SU-DHL-6 (cell line): Measurements from ENCODE around the gene CCT5.
"Not testable (repeated sequence)": the region's sequence is repeated elsewhere in the genome, so short reads cannot be mapped to it uniquely, and the experiment has no call there.

Experiments
- H2AFZ ChIP-seq: fragments of 200-600 bp; sonication (generic); 2 replicates; pipeline ENCODE4 v1.6.1; 2014; ENCODE audit warnings: low read depth, mild to moderate bottlenecking, moderate library complexity, mixed read lengths, antibody characterized with exemption, low read length; ENCODE audit not compliant: severe bottlenecking
- H3F3A ChIP-seq: fragments of 200-600 bp; shearing (Covaris generic); 2 replicates; pipeline ENCODE4 v1.6.0; 2016; ENCODE audit warnings: antibody characterized with exemption, mild to moderate bottlenecking; ENCODE audit not compliant: insufficient read depth
- H3K27ac ChIP-seq: fragments of 200-600 bp; sonication (generic); 2 replicates; pipeline ENCODE4 v1.5.1; 2016; ENCODE audit warnings: low read depth, mild to moderate bottlenecking, low read length, moderate library complexity, mixed read lengths
- H3K27me3 ChIP-seq: fragments of 200-600 bp; sonication (generic), shearing (Covaris generic); 2 replicates; pipeline ENCODE4 v1.6.0; 2014; ENCODE audit warnings: mild to moderate bottlenecking, low read length
- H3K36me3 ChIP-seq: fragments of 200-600 bp; sonication (generic); 2 replicates; pipeline ENCODE4 v1.6.1; 2014; ENCODE audit warnings: mild to moderate bottlenecking, low read length, mixed read lengths
- H3K4me2 ChIP-seq: fragments of 300-600, 200-600 bp; shearing (Covaris generic), sonication (generic); 2 replicates; pipeline ENCODE4 v1.6.0; 2014; ENCODE audit warnings: low read length, low read depth, mild to moderate bottlenecking; ENCODE audit not compliant: poor library complexity, severe bottlenecking
- H3K4me3 ChIP-seq: fragments of 200-600 bp; sonication (generic); 2 replicates; pipeline ENCODE4 v1.5.1; 2014; ENCODE audit warnings: antibody characterized with exemption, low read length, mild to moderate bottlenecking, mixed read lengths; ENCODE audit not compliant: insufficient read depth, poor library complexity, severe bottlenecking
- H3K79me2 ChIP-seq: fragments of 200-600 bp; sonication (generic); 2 replicates; pipeline ENCODE4 v1.6.1; 2014; ENCODE audit warnings: mild to moderate bottlenecking, low read length, moderate library complexity; ENCODE audit not compliant: insufficient read depth
- H3K9ac ChIP-seq: fragments of 200-600 bp; sonication (generic); 2 replicates; pipeline ENCODE4 v1.7.0; 2014; ENCODE audit warnings: mild to moderate bottlenecking, low read length
- H3K9me2 ChIP-seq: fragments of 200-600 bp; sonication (generic); replicated peaks from 2 replicates; pipeline ENCODE4 v1.6.1; 2014; ENCODE audit warnings: low read length; ENCODE audit not compliant: insufficient read depth
- H3K9me3 ChIP-seq: fragments of 200-600 bp; sonication (generic); 2 replicates; pipeline ENCODE4 v1.6.1; 2014; ENCODE audit warnings: low read length, mixed read lengths; ENCODE audit not compliant: insufficient read depth
- H4K20me1 ChIP-seq: fragments of 200-600 bp; sonication (generic); 2 replicates; pipeline ENCODE4 v1.6.1; 2014; ENCODE audit warnings: low read depth, mild to moderate bottlenecking, antibody characterized with exemption, low read length, moderate library complexity, mixed read lengths
- CTCF ChIP-seq: fragments of 200-600 bp; sonication (generic); IDR thresholded peaks from one replicate; pipeline ENCODE4 v1.5.1; 2017; ENCODE audit warnings: antibody characterized with exemption, mild to moderate bottlenecking, low read length, moderate library complexity; ENCODE audit not compliant: insufficient read depth, poor library complexity, severe bottlenecking
- EZH2phosphoT487 ChIP-seq: fragments of 200-600 bp; sonication (generic), shearing (Covaris generic); conservative IDR thresholded peaks from 2 replicates; pipeline ENCODE4 v1.6.1; 2018; ENCODE audit warnings: mild to moderate bottlenecking, antibody characterized with exemption, low read length, moderate library complexity, mixed read lengths

Gene CCT5

GRCh38 chr5:10308844-10309243 is 58.8 kb downstream of the CCT5 start:
- H3K4me2 ChIP-seq = no peak overlapping the region
- H3K36me3 ChIP-seq = no peaks in the 10 kb centered on the region
- no peaks in the 10 kb centered on the region for H3K9me3 ChIP-seq
- TF ChIP-seq EZH2phosphoT487 (no peak), CTCF (no peak)
- no peaks in the 10 kb centered on the region for H3K79me2 ChIP-seq
- no peaks in the 10 kb centered on the region for H3K9me2 ChIP-seq
- no peaks in the 10 kb centered on the region for H4K20me1 ChIP-seq
- no peak overlapping the region for H3K27ac ChIP-seq
- no peaks in the 10 kb centered on the region for H3F3A ChIP-seq
- no peak overlapping the region for H2AFZ ChIP-seq
- H3K9ac ChIP-seq = no peak overlapping the region
- no peaks in the 10 kb centered on the region for H3K27me3 ChIP-seq
- H3K4me3 ChIP-seq = no peak overlapping the region

DNA sequence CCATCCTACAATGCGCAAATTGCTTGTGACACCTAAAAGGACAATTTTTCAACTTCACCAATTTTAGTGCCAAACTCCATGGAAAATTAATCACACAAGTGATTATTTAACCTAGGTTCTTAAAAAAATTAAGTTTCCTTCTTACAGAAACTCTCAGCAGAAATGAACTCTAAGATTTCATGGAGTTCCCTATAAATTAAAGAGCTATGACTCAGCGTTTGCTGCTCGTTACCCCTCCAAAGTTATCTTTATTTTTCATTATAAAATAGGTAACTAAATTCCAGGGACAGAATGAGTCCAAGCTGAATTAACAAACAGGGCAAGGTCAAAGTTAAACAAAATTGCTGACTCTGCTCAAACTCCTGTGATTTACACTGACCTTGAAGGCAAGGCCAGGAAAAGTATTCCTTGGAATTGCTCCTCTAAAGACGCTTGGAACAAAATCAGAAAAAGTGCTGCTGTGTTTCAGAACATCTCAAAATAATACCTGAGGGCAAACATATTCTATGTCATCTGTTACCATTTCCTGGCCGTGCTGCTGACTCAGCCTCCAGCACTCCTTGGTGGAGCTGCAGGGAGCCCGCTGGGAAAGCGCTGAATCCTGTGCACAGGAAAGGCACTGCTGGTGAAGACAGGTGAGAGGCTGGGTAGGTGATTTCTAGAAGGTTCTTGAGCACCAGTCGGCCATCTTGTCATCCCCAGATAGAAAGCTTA is 60.1 kb downstream of the CCT5 start:
- Histone ChIP-seq H3K9ac (no peak overlapping the region), H3K4me2 (no peak overlapping the region)

DNA sequence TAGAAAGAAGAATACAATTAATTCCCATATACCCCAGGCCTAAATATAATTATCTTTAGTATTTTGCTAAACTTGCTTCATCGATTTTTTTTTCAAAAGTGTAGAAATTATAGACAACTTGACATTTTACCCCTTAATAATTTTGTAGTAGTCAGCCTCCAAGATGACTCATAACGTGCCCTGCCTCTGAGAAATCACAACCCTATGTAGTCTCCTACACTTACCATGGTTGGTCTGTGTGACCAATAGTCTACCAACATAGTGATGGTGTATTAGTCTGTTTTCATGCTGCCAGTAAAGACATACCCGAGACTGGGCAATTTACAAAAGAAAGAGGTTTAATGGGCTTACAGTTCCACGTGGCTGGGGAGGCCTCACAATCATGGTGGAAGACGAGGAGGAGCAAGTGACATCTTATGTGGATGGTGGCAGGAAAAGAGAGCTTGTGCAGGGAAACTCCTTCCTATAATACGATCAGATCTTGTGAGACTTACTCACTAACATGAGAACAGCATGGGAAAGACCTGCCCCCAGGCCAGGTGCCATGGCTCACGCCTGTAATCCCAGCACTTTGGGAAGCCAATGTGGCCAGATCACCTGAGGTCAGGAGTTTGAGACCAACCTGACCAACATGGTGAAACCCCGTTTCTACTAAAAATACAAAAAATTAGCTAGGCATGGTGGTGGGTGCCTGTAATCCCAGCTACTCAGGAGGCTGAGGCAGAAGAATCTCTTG is 60.9 kb downstream of the CCT5 start:
- not testable (repeated sequence) for H3K9me2 ChIP-seq

More for the DNA sequence above, 60.1 kb downstream of the CCT5 start:
- Histone ChIP-seq H3K27ac (no peak overlapping the region), H3K27me3 (no peaks in the 10 kb centered on the region), H2AFZ (no peak overlapping the region), H3K9me2 (no peaks in the 10 kb centered on the region), H3K36me3 (no peaks in the 10 kb centered on the region), H4K20me1 (no peaks in the 10 kb centered on the region), H3K4me3 (no peak overlapping the region), H3K9me3 (no peaks in the 10 kb centered on the region), H3F3A (no peaks in the 10 kb centered on the region), H3K79me2 (no peaks in the 10 kb centered on the region)
- TF ChIP-seq CTCF = no peak
- TF ChIP-seq EZH2phosphoT487 = no peak

More for the DNA sequence above, 60.9 kb downstream of the CCT5 start:
- not testable (repeated sequence) for H3K4me2 ChIP-seq, H3K79me2 ChIP-seq, H3K27ac ChIP-seq, H3K9me3 ChIP-seq, H3K27me3 ChIP-seq, H4K20me1 ChIP-seq, H2AFZ ChIP-seq, H3K4me3 ChIP-seq, H3K36me3 ChIP-seq, H3F3A ChIP-seq, H3K9ac ChIP-seq
